WERI-Rb-1 (cell line): ENCODE results near the gene OR2C3.

ENCODE experiments used
- DNase-seq: peaks from one replicate; pipeline ENCODE4 v3.0.0-alpha.2; 2020
- H3K27ac ChIP-seq: fragments of 250-450 bp; sonication (Bioruptor Pico); 2 replicates; pipeline ENCODE4 v1.5.1; 2020; ENCODE audit warnings: mild to moderate bottlenecking, moderate library complexity
- H3K27me3 ChIP-seq: fragments of 250-450 bp; sonication (Bioruptor Pico); 2 replicates; pipeline ENCODE4 v1.5.1; 2021; ENCODE audit warnings: mild to moderate bottlenecking, low read depth, moderate library complexity; ENCODE audit not compliant: insufficient read depth, severe bottlenecking
- H3K36me3 ChIP-seq: fragments of 250-450 bp; sonication (Bioruptor Pico); 2 replicates; pipeline ENCODE4 v1.5.1; 2020; ENCODE audit warnings: mild to moderate bottlenecking, moderate library complexity
- H3K4me3 ChIP-seq: 2 replicates; pipeline ENCODE4 v1.5.1; 2011; ENCODE audit warnings: low read depth, mild to moderate bottlenecking, control low read depth, low read length
- H3K9me3 ChIP-seq: fragments of 250-450 bp; sonication (Bioruptor Pico); 2 replicates; pipeline ENCODE4 v1.5.1; 2021; ENCODE audit warnings: mild to moderate bottlenecking, moderate library complexity; ENCODE audit not compliant: severe bottlenecking
- TF ChIP-seq, protein P1 (sequence below): IDR thresholded peaks from 2 replicates; pipeline ENCODE4 v1.5.1; 2011; ENCODE audit warnings: low read depth, mild to moderate bottlenecking, control low read depth, inconsistent platforms, low read length

OR2C3 gene

DNA sequence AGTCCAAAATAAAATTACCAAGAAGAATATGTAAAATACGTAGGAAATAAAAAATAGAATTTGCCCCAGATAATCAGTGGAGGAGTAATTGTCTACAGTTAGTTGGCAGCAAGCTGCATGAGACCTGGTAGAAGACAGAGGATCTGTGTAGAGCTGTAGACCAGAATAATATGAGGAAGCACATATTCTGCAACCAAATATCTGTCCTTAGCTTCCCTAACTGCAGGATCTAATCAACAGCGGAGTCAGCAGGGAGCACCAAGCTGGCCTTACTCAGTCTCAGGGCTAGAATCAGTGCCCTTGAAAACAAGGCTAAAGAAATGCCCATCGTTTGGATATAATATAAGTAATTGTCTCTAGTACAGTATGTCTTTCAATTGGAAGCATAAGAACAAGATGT, 6.6 kb upstream of the OR2C3 start:
- H3K4me3 ChIP-seq: no peak overlapping the region
- TF ChIP-seq, protein P1, sequence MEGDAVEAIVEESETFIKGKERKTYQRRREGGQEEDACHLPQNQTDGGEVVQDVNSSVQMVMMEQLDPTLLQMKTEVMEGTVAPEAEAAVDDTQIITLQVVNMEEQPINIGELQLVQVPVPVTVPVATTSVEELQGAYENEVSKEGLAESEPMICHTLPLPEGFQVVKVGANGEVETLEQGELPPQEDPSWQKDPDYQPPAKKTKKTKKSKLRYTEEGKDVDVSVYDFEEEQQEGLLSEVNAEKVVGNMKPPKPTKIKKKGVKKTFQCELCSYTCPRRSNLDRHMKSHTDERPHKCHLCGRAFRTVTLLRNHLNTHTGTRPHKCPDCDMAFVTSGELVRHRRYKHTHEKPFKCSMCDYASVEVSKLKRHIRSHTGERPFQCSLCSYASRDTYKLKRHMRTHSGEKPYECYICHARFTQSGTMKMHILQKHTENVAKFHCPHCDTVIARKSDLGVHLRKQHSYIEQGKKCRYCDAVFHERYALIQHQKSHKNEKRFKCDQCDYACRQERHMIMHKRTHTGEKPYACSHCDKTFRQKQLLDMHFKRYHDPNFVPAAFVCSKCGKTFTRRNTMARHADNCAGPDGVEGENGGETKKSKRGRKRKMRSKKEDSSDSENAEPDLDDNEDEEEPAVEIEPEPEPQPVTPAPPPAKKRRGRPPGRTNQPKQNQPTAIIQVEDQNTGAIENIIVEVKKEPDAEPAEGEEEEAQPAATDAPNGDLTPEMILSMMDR: no peak
- no peak overlapping the region for H3K27ac ChIP-seq
- DNase-seq: no peak
- no peaks in the 10 kb centered on the region for H3K36me3 ChIP-seq
- H3K9me3 ChIP-seq: no peaks in the 10 kb centered on the region
- H3K27me3 ChIP-seq: peaks cover 59% of the 10 kb centered on the region

GRCh38 chr1:247540581-247540980, 4.3 kb upstream of the OR2C3 start:
- TF ChIP-seq, protein P1: no peak
- H3K4me3 ChIP-seq: no peak overlapping the region
- no peaks in the 10 kb centered on the region for H3K9me3 ChIP-seq
- no peaks in the 10 kb centered on the region for H3K36me3 ChIP-seq
- H3K27me3 ChIP-seq: peaks cover 54% of the 10 kb centered on the region
- DNase-seq: no peak
- no peak overlapping the region for H3K27ac ChIP-seq

- H3K9me3 ChIP-seq: no peaks in the 10 kb centered on the region
- no peak for DNase-seq
- no peak overlapping the region for H3K4me3 ChIP-seq
- TF ChIP-seq, protein P1: no peak
- no peak overlapping the region for H3K27ac ChIP-seq
- H3K27me3 ChIP-seq: peaks cover 42% of the 10 kb centered on the region
- no peaks in the 10 kb centered on the region for H3K36me3 ChIP-seq
Measured at GRCh38 chr1:247539215-247539614, 3.0 kb upstream of the OR2C3 start.

GRCh38 chr1:247538561-247538960, 2.3 kb upstream of the OR2C3 start:
- no peak for DNase-seq
- Histone ChIP-seq H3K27me3 (peaks cover 39% of the 10 kb centered on the region), H3K36me3 (no peaks in the 10 kb centered on the region), H3K9me3 (no peaks in the 10 kb centered on the region), H3K4me3 (no peak overlapping the region), H3K27ac (no peak overlapping the region)
- TF ChIP-seq, protein P1: no peak

DNA sequence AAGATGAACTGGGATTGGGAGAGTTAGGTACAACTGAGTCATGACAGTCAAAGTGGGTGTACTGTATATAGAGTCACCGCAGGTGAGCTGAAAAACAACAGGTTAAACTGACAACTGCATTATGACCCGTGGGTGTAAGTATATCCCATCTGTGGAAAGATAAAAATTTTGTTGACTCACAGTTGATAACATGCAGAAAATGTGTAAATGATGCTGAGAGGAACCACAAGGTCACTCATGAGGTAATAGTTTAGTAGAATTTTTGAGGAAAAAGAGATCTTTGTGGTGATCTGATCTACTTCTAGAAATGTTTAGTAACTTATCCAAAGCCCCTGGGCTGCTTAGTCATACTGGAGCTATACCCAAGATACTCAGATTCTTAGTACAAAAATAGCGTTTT, 838 bp downstream of the OR2C3 start:
- no peak for DNase-seq
- H3K9me3 ChIP-seq: peaks cover 2% of the 10 kb centered on the region
- TF ChIP-seq, protein P1: no peak

DNA sequence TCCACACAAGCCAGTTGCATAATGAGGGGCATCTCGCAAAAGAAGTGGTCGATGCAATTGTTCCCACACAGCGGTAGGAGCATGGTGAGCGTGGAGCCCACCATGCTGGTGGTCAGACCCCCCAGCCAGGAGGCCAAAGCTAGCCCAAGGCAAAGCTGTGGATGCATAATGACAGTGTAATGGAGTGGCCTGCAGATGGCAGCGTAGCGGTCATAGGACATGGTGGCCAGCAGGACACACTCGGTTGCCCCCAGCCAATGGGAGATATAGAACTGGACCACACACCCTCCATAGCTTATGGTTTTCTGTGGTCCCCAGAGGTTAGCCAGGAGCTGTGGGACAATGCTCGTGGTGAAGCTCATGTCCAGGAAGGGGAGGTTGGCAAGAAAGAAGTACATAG, 4.3 kb downstream of the OR2C3 start:
- H3K4me3 ChIP-seq: no peak overlapping the region
- peak; percentile 16 for DNase-seq
- no peaks in the 10 kb centered on the region for H3K36me3 ChIP-seq
- H3K27ac ChIP-seq: no peak overlapping the region
- peaks cover 32% of the 10 kb centered on the region for H3K27me3 ChIP-seq
- H3K9me3 ChIP-seq: peaks cover 2% of the 10 kb centered on the region
- TF ChIP-seq, protein P1: peak; percentile 64

More for the DNA sequence above, 838 bp downstream of the OR2C3 start:
- Histone ChIP-seq H3K27ac (no peak overlapping the region), H3K4me3 (no peak overlapping the region), H3K36me3 (no peaks in the 10 kb centered on the region), H3K27me3 (peaks cover 22% of the 10 kb centered on the region)
